Testis (tissue), 3 donors: ENCODE data around the gene HMG20A. TPM values are rescaled to one million over a fixed set of nuclear protein-coding genes. Genes with fewer than 3 reads are reported as not detected.

Experiments used
- DNase-seq: peaks from one replicate; pipeline ENCODE4 v3.0.0-alpha.2; 2019
- H3K27ac ChIP-seq, 2 donors: fragments of 200-600 bp; sonication (generic); one replicate each; pipeline ENCODE4 v1.5.1; 2019
- H3K27me3 ChIP-seq: fragments of 200-600 bp; sonication (generic); one replicate; pipeline ENCODE4 v1.5.1; 2019
- H3K36me3 ChIP-seq: fragments of 200-600 bp; sonication (generic); one replicate; pipeline ENCODE4 v1.5.1; 2017; ENCODE audit warnings: low read depth; ENCODE audit errors: missing control alignments
- H3K4me1 ChIP-seq: fragments of 200-600 bp; sonication (generic); one replicate; pipeline ENCODE4 v1.5.1; 2019
- H3K4me3 ChIP-seq, 2 donors: fragments of 200-600 bp; sonication (generic); one replicate each; pipeline ENCODE4 v1.5.1; 2017 to 2019
- H3K9me3 ChIP-seq: fragments of 200-600 bp; sonication (generic); one replicate; pipeline ENCODE4 v1.5.1; 2017
- CTCF ChIP-seq, 3 experiments: fragments of 450-650 bp in 2 of 3; fragments of 200-600 bp in 1 of 3; sonication (generic) in 1 of 3; IDR thresholded peaks; one replicate each; pipeline ENCODE4 v1.5.1; 2016 to 2019; ENCODE audit warnings: antibody characterized with exemption in 3 of 3, mild to moderate bottlenecking in 2 of 3, moderate library complexity in 1 of 3
- POLR2A ChIP-seq: fragments of 450-650 bp; IDR thresholded peaks from one replicate; pipeline ENCODE4 v1.6.1; 2017; ENCODE audit warnings: antibody characterized with exemption, mild to moderate bottlenecking, moderate library complexity
- WGBS, 2 donors: methylation state at CpG; one replicate each; pipeline ENCODE4 v1.1.5; 2018; 5-methylcytosine and 5-hydroxymethylcytosine counted together
- intact Hi-C: fragments of 100-400 bp; cut with DNase I; formaldehyde crosslinking; loops from one replicate; pipeline ENCODE4 v1.15.1; 2023; ENCODE audit warnings: low total_unique reads
- polyA plus RNA-seq: library from polyadenylated mRNA; stranded (reverse); fragments of 350-450 nt; fragmentation: Illumina TruSeq; extraction: RNeasy Lipid Tissue Mini Kit (QIAGEN cat#74804); gene quantifications from one replicate; pipeline ENCODE4 v1.2.3, GENCODE V29; 2014; ENCODE audit warnings: low read depth, low replicate concordance; ENCODE audit not compliant: insufficient read depth
- total RNA-seq, 2 donors: library from RNA; depleted of rRNA; stranded (reverse); fragments of >200 nt; gene quantifications; one replicate each; pipeline ENCODE4 v1.2.3, GENCODE V29; 2016

The HMG20A gene
- total and polyA plus RNA-seq, 3 donors from 2014 or later, result 44.2 to 87.7 (median 76.9) TPM

- Histone ChIP-seq H3K4me1 (peaks cover 8% of the 10 kb centered on the region), H3K27me3 (no peaks in the 10 kb centered on the region), H3K9me3 (no peaks in the 10 kb centered on the region), H3K4me3 (no peak overlapping the region), H3K36me3 (no peaks in the 10 kb centered on the region), H3K27ac (no peak overlapping the region)
- DNase-seq, result no peak
- intact Hi-C loops, result no loop called here
- TF ChIP-seq POLR2A (no peak), CTCF (IDR thresholded peaks at IDR 0.05) (no peak)
- WGBS, 2 donors, result 85 to 89% methylated on average over 2 of the region's 2 CpGs
Observed at GRCh38 chr15:77430652-77431051, 10.0 kb downstream of the HMG20A start.

- DNase-seq, result no peak
- Histone ChIP-seq H3K36me3 (no peaks in the 10 kb centered on the region), H3K4me3 (no peak overlapping the region), H3K27ac (no peak overlapping the region), H3K4me1 (no peaks in the 10 kb centered on the region), H3K27me3 (no peaks in the 10 kb centered on the region), H3K9me3 (no peaks in the 10 kb centered on the region)
- intact Hi-C loops, result no loop called here
- TF ChIP-seq POLR2A (no peak), CTCF (IDR thresholded peaks at IDR 0.05) (no peak)
- WGBS, 2 donors, result 85 to 97% methylated on average over 2 of the region's 2 CpGs
Observed at GRCh38 chr15:77436822-77437221, 16.1 kb downstream of the HMG20A start.

GRCh38 chr15:77437264-77437663, 16.6 kb downstream of the HMG20A start:
- H3K4me3 ChIP-seq, result no peak overlapping the region
- H3K36me3 ChIP-seq, result no peaks in the 10 kb centered on the region
- H3K27me3 ChIP-seq, result no peaks in the 10 kb centered on the region
- TF ChIP-seq CTCF (IDR thresholded peaks at IDR 0.05), result no peak
- no peak for TF ChIP-seq POLR2A
- H3K4me1 ChIP-seq, result no peaks in the 10 kb centered on the region
- intact Hi-C loops, result no loop called here
- no peaks in the 10 kb centered on the region for H3K9me3 ChIP-seq
- 93% methylated on average over 4 of the region's 4 CpGs for WGBS, 2 donors
- no peak for DNase-seq
- no peak overlapping the region for H3K27ac ChIP-seq

GRCh38 chr15:77440378-77440999, 19.8 kb downstream of the HMG20A start:
- Histone ChIP-seq H3K36me3 (no peaks in the 10 kb centered on the region), H3K9me3 (no peaks in the 10 kb centered on the region), H3K4me3 (no peak overlapping the region), H3K4me1 (peaks cover 15% of the 10 kb centered on the region), H3K27me3 (no peaks in the 10 kb centered on the region), H3K27ac (no peak overlapping the region)
- intact Hi-C loops, result no loop called here
- 87 to 89% methylated on average over 3 of the region's 3 CpGs for WGBS, 2 donors
- no peak for DNase-seq
- TF ChIP-seq CTCF (IDR thresholded peaks at IDR 0.05), result no peak
- no peak for TF ChIP-seq POLR2A

GRCh38 chr15:77446840-77447390, 26.2 kb downstream of the HMG20A start:
- WGBS, 2 donors, result 57 to 78% methylated on average over 4 of the region's 4 CpGs
- H3K4me1 ChIP-seq, result peaks cover 34% of the 10 kb centered on the region
- no peak for DNase-seq

More at GRCh38 chr15:77446840-77447390, 26.2 kb downstream of the HMG20A start:
- Histone ChIP-seq H3K27ac (no peak overlapping the region), H3K36me3 (no peaks in the 10 kb centered on the region), H3K4me3 (no peak overlapping the region), H3K9me3 (no peaks in the 10 kb centered on the region), H3K27me3 (no peaks in the 10 kb centered on the region)
- TF ChIP-seq CTCF (IDR thresholded peaks at IDR 0.05) (no peak), POLR2A (no peak)
- intact Hi-C loops, result no loop called here
